22Rv1 (cell line): ENCODE results near the gene PPL.

ENCODE experiments used
- ZFX ChIP-seq: fragments of 450-650 bp; IDR thresholded peaks from 2 replicates; pipeline ENCODE4 v1.6.1; 2017; ENCODE audit warnings: antibody characterized with exemption, borderline replicate concordance
- TF ChIP-seq, protein P1 (sequence below): fragments of 450-650 bp; IDR thresholded peaks from 2 replicates; pipeline ENCODE4 v1.5.1; 2017; ENCODE audit warnings: mild to moderate bottlenecking

DNA sequence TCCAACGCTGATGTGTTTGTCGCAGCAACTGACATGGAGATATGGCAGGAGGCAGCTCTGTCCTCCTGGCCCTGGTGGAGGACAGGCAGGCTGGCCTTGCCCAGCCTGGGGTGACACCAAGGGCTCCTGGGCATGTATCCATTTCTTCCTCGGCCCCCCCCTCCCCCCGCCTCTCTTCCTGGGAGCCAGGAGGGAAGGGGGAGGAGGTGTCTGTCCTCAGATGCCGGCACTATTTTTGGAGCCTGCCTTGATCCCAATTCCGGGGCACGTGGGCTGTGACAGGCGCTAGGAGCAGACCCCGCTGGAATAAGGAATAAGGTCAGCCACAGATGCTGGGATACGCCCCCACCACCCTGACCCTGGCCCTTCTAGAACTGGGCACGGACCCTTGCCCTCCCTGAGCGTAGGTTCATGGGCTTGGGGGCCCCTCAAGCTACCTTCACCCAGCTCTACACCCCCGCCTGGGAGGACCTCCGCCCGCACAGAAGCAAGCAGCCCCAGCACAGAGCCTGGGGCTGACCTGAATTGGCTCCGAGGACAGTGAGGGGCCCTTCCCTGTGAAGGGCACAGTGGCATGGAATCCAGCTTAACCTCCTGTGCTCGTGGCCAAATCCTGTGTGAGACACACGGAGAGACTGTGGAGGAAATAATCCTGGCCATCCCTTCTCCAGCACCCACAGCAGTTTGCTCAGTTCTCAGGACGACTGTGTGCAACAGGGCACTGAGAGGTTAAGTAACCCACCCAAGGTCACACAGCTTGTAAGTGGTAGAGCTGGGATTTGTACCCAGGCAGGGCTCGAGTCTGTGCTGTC, 45.3 kb upstream of the PPL start:
- TF ChIP-seq, protein P1, sequence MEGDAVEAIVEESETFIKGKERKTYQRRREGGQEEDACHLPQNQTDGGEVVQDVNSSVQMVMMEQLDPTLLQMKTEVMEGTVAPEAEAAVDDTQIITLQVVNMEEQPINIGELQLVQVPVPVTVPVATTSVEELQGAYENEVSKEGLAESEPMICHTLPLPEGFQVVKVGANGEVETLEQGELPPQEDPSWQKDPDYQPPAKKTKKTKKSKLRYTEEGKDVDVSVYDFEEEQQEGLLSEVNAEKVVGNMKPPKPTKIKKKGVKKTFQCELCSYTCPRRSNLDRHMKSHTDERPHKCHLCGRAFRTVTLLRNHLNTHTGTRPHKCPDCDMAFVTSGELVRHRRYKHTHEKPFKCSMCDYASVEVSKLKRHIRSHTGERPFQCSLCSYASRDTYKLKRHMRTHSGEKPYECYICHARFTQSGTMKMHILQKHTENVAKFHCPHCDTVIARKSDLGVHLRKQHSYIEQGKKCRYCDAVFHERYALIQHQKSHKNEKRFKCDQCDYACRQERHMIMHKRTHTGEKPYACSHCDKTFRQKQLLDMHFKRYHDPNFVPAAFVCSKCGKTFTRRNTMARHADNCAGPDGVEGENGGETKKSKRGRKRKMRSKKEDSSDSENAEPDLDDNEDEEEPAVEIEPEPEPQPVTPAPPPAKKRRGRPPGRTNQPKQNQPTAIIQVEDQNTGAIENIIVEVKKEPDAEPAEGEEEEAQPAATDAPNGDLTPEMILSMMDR: no peak
- TF ChIP-seq ZFX: no peak
